Endothelial cell of umbilical vein (primary cell): ENCODE measurements around the gene TET2. TPM values are rescaled to one million over a fixed set of nuclear protein-coding genes. Genes with fewer than 3 reads are reported as not detected.

Experiments used
- BruUV-seq: library from RNA; stranded (reverse); fragments of 400-500 nt; replicated peaks from 2 replicates; lab custom pipeline; 2021; lab: Mats Ljungman, UMichigan
- CTCF ChIA-PET: fragments of 300-600, 350-600 bp; sonication (Branson Sonifier 250); formaldehyde crosslinking; loops from one replicate; lab custom pipeline; 2021; ENCODE audit warnings: antibody characterized with exemption, inconsistent platforms; lab: Charles Lee
- POLR2A ChIA-PET: fragments of 300-600, 350-600 bp; sonication (Branson Sonifier 250); formaldehyde crosslinking; loops from one replicate; lab custom pipeline; 2021; ENCODE audit warnings: antibody characterized with exemption, inconsistent platforms; lab: Charles Lee
- DNase-seq: peaks from one replicate; pipeline ENCODE4 v3.0.0-alpha.2; 2011; ENCODE audit warnings: low read depth, low spot score
- FAIRE-seq: peaks from 2 replicates; lab custom pipeline; 2011; peaks lifted over from hg19 to GRCh38; lab: Jason Lieb, UNC
- H2AFZ ChIP-seq: 2 replicates; pipeline ENCODE4 v1.6.0; 2012; ENCODE audit warnings: low read depth, low read length, control low read depth, inconsistent platforms
- H3K27ac ChIP-seq: 2 replicates; pipeline ENCODE4 v1.5.1; 2011; ENCODE audit warnings: low read depth, mild to moderate bottlenecking, control low read depth, low read length, moderate library complexity; ENCODE audit not compliant: insufficient read depth
- H3K27me3 ChIP-seq, 2 experiments: 2 replicates each; pipeline versions ENCODE4 v1.6.0 to v1.6.1; 2011; ENCODE audit warnings: low read length in 2 of 2, mixed read lengths in 1 of 2; ENCODE audit not compliant: control insufficient read depth in 2 of 2, insufficient read depth in 2 of 2
- H3K36me3 ChIP-seq, 2 experiments: 2 replicates in 1 of 2; 3 replicates in 1 of 2; pipeline ENCODE4 v1.5.1; 2011; ENCODE audit warnings: low read length in 2 of 2, mild to moderate bottlenecking in 1 of 2, moderate library complexity in 1 of 2; ENCODE audit not compliant: control insufficient read depth in 2 of 2, insufficient read depth in 2 of 2; ENCODE audit errors: extremely low read depth in 1 of 2
- H3K4me1 ChIP-seq: 3 replicates; pipeline ENCODE4 v1.5.1; 2011; ENCODE audit warnings: mild to moderate bottlenecking, low read length; ENCODE audit not compliant: control insufficient read depth, insufficient read depth; ENCODE audit errors: extremely low read depth
- H3K4me2 ChIP-seq: 2 replicates; pipeline ENCODE4 v1.6.1; 2011; ENCODE audit warnings: low read length, control low read depth, mixed read lengths; ENCODE audit not compliant: insufficient read depth
- H3K4me3 ChIP-seq, 3 experiments: fragments of 200-600 bp in 1 of 3; sonication (generic), shearing (Covaris generic) in 1 of 3; replicated peaks in 1 of 3; 2 replicates each; pipeline ENCODE4 v1.5.1; 2011 to 2016; ENCODE audit warnings: control low read depth in 3 of 3, low read length in 3 of 3, mild to moderate bottlenecking in 2 of 3, inconsistent platforms in 1 of 3, low read depth in 1 of 3, moderate library complexity in 1 of 3; ENCODE audit not compliant: insufficient read depth in 1 of 3
- H3K79me2 ChIP-seq: 2 replicates; pipeline ENCODE4 v1.6.0; 2012; ENCODE audit warnings: low read length, inconsistent platforms; ENCODE audit not compliant: control insufficient read depth, insufficient read depth
- H3K9ac ChIP-seq: replicated peaks from 2 replicates; pipeline ENCODE3; 2011; ENCODE audit warnings: low read length, control low read depth; ENCODE audit not compliant: insufficient read depth; ENCODE audit errors: extremely low read depth
- H3K9me1 ChIP-seq: replicated peaks from 3 replicates; pipeline ENCODE4 v1.6.0; 2011; ENCODE audit warnings: mild to moderate bottlenecking, low read length; ENCODE audit not compliant: control insufficient read depth, insufficient read depth; ENCODE audit errors: extremely low read depth
- H3K9me3 ChIP-seq: replicated peaks from 2 replicates; pipeline ENCODE4 v1.5.1; 2012; ENCODE audit warnings: low read length, inconsistent platforms; ENCODE audit not compliant: control insufficient read depth, insufficient read depth
- H4K20me1 ChIP-seq: replicated peaks from 2 replicates; pipeline ENCODE3; 2011; ENCODE audit warnings: mild to moderate bottlenecking, low read length; ENCODE audit not compliant: control insufficient read depth, insufficient read depth; ENCODE audit errors: extremely low read depth
- CTCF ChIP-seq, 2 donors: IDR thresholded peaks; 1 replicate in 1 of 2; 2 replicates in 1 of 2; pipeline ENCODE4 v1.5.1; 2011; ENCODE audit warnings: low read length in 2 of 2, mild to moderate bottlenecking in 2 of 2, moderate library complexity in 2 of 2, control low read depth in 1 of 2, inconsistent platforms in 1 of 2, low read depth in 1 of 2; ENCODE audit not compliant: insufficient read depth in 1 of 2; ENCODE audit errors: extremely low read depth in 1 of 2
- EZH2 ChIP-seq: IDR thresholded peaks from 2 replicates; pipeline ENCODE4 v1.6.1; 2012; ENCODE audit warnings: borderline replicate concordance, low read depth, mild to moderate bottlenecking, moderate library complexity, low read length, inconsistent platforms; ENCODE audit not compliant: severe bottlenecking
- FOS ChIP-seq: IDR thresholded peaks from 2 replicates; pipeline ENCODE4 v1.6.1; 2011; ENCODE audit warnings: mild to moderate bottlenecking, low read length, moderate library complexity, borderline replicate concordance; ENCODE audit not compliant: insufficient read depth
- GATA2 ChIP-seq: IDR thresholded peaks from 2 replicates; pipeline ENCODE4 v1.7.0; 2011; ENCODE audit warnings: low read depth, mild to moderate bottlenecking, moderate library complexity, mixed read lengths, low read length; ENCODE audit not compliant: insufficient read length, insufficient read depth
- JUN ChIP-seq: IDR thresholded peaks from 2 replicates; pipeline ENCODE4 v1.6.1; 2011; ENCODE audit warnings: borderline replicate concordance, low read depth; ENCODE audit not compliant: insufficient read length, insufficient read depth
- MAX ChIP-seq: IDR thresholded peaks from 2 replicates; pipeline ENCODE4 v1.6.1; 2011; ENCODE audit not compliant: insufficient read depth, insufficient read length
- MYC ChIP-seq: IDR thresholded peaks from one replicate; pipeline ENCODE4 v1.6.1; 2011; ENCODE audit warnings: mild to moderate bottlenecking, low read depth, low read length
- POLR2A ChIP-seq: IDR thresholded peaks from 2 replicates; pipeline ENCODE4 v1.6.1; 2012; ENCODE audit warnings: low read depth, mild to moderate bottlenecking, control low read depth, low read length
- POLR2AphosphoS5 ChIP-seq: IDR thresholded peaks from 2 replicates; pipeline ENCODE4 v1.6.1; 2012; ENCODE audit warnings: low read depth, mild to moderate bottlenecking, control low read depth, low read length, moderate library complexity; ENCODE audit not compliant: insufficient read depth
- dilution Hi-C: fragments of 300-500 bp; cut with MboI; formaldehyde crosslinking; loops from one replicate; pipeline ENCODE4 v1.15.0; 2019; ENCODE audit warnings: low sequenced_read_pairs; ENCODE audit not compliant: extremely low pct_ligation_motif_present
- intact Hi-C: fragments of 100-400 bp; cut with micrococcal nuclease; formaldehyde crosslinking; loops from one replicate; pipeline ENCODE4 v1.10.0; 2022
- polyA plus RNA-seq, 4 experiments: library from polyadenylated mRNA; depleted of rRNA in 3 of 4; stranded (reverse) in 3 of 4; unstranded in 1 of 4; fragments of >200 nt; gene quantifications; 2 replicates each; pipeline versions ENCODE4 v1.2.1 to v1.2.3, GENCODE V29; 2011 to 2012; ENCODE audit warnings: missing spikeins in 1 of 4
- total RNA-seq: library from RNA; stranded (reverse); gene quantifications from 2 replicates; pipeline ENCODE4 v1.2.3, GENCODE V29; 2021

Gene TET2
- total and polyA plus RNA-seq, 2 donors (not counting 3 experiments of a cell fraction or from before 2014, with no cell fraction given): 4.8 to 17.5 TPM

GRCh38 chr4:105225500-105225899 is 78.8 kb downstream of the TET2 start:
- no TSS peak for BruUV-seq
- H3K4me1 ChIP-seq: no peaks in the 10 kb centered on the region
- ChIA-PET CTCF (interaction anchor here (1.6 to 1.8 kb wide), 3 partner anchors 9 to 32 kb away, joined by 4 to 6 read pairs (median 4); no protein-coding TSS in a partner anchor), POLR2A (no interaction called here)
- dilution Hi-C loops: no loop called here
- H3K36me3 ChIP-seq: no peaks in the 10 kb centered on the region
- no peak overlapping the region for H3K4me2 ChIP-seq
- no peak for TF ChIP-seq POLR2AphosphoS5
- no peak for TF ChIP-seq GATA2
- no peak for TF ChIP-seq EZH2
- no peak for TF ChIP-seq POLR2A
- no peak for TF ChIP-seq MAX
- no peak for TF ChIP-seq FOS
- no peak for TF ChIP-seq MYC
- TF ChIP-seq CTCF (IDR thresholded peaks at IDR 0.05; ENCODE audit: extremely low read depth in 1 of 2, insufficient read depth in 1 of 2, low read depth in 1 of 2, low read length in 2 of 2): no peak
- no peak for TF ChIP-seq JUN
- no peaks in the 10 kb centered on the region for H4K20me1 ChIP-seq
- no peak overlapping the region for H3K27ac ChIP-seq
- no peak overlapping the region for H2AFZ ChIP-seq
- DNase-seq (no peak), FAIRE-seq (no peak)
- H3K9me1 ChIP-seq: no peaks in the 10 kb centered on the region
- H3K4me3 ChIP-seq: no peak overlapping the region
- no peak overlapping the region for H3K9ac ChIP-seq
- peaks cover 7% of the 10 kb centered on the region for H3K79me2 ChIP-seq
- intact Hi-C loops: no loop called here
- H3K27me3 ChIP-seq: no peaks in the 10 kb centered on the region
- H3K9me3 ChIP-seq: no peaks in the 10 kb centered on the region
